Epithelial cell of esophagus (primary cell): ENCODE data around the gene MMAA.
A peak's percentile ranks its signal among the peaks of the same experiment; 100 is the strongest.
"Not testable (repeated sequence)": the region's sequence is repeated elsewhere in the genome, so short reads cannot be mapped to it uniquely, and the experiment has no call there.

Experiments
- DNase-seq: peaks from one replicate; pipeline ENCODE4 v3.0.0; 2010; ENCODE audit warnings: low read depth
- H3K4me3 ChIP-seq: 2 replicates; pipeline ENCODE4 v1.5.1; 2011; ENCODE audit warnings: mild to moderate bottlenecking, low read length, control low read depth
- TF ChIP-seq, protein P1 (sequence below): IDR thresholded peaks from 2 replicates; pipeline ENCODE4 v1.5.1; 2011; ENCODE audit warnings: low read depth, mild to moderate bottlenecking, low read length, control low read depth, inconsistent platforms; ENCODE audit not compliant: insufficient read depth; ENCODE audit errors: missing control alignments

Gene MMAA

DNA sequence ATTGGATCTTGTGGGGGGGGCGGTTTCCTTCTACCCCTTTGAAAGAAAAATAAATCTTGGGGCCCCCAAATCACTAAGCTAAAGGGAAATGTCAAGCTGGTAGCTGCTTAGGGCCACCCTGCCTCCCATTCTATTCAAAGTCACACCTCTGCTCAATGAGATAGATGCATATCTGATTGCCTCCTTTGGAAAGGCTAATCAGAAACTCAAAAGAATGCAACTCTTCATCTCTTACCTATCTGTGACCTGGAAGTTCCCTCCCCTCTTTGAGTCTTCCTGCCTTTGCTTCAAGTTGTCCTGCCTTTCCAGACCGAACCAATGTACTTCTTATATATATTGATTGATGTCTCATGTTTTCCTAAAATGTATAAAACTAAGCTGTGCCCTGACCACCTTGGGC is 67.8 kb downstream of the MMAA start:
- DNase-seq, result no peak
- H3K4me3 ChIP-seq, result no peak overlapping the region
- TF ChIP-seq, protein P1, sequence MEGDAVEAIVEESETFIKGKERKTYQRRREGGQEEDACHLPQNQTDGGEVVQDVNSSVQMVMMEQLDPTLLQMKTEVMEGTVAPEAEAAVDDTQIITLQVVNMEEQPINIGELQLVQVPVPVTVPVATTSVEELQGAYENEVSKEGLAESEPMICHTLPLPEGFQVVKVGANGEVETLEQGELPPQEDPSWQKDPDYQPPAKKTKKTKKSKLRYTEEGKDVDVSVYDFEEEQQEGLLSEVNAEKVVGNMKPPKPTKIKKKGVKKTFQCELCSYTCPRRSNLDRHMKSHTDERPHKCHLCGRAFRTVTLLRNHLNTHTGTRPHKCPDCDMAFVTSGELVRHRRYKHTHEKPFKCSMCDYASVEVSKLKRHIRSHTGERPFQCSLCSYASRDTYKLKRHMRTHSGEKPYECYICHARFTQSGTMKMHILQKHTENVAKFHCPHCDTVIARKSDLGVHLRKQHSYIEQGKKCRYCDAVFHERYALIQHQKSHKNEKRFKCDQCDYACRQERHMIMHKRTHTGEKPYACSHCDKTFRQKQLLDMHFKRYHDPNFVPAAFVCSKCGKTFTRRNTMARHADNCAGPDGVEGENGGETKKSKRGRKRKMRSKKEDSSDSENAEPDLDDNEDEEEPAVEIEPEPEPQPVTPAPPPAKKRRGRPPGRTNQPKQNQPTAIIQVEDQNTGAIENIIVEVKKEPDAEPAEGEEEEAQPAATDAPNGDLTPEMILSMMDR, result no peak

DNA sequence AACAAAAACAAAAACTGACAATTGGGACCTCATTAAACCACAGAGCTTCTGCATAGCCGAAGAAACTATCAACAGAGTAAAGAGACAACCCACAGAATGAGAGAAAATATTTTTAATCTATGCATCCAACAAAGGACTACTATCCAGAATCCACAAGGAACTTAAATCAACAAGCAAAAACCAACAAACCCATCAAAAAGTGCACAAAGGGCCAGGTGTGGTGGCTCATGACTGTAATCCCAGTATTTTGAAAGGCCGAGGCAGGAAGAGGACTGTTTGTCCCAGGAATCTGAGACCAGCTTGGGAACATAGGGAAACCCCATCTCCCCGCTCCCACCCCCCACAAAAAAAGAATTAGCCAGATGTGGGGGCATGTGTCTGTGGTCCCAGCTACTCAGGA is 71.4 kb downstream of the MMAA start:
- TF ChIP-seq, protein P1, result no peak
- H3K4me3 ChIP-seq, result no peak overlapping the region
- no peak for DNase-seq

DNA sequence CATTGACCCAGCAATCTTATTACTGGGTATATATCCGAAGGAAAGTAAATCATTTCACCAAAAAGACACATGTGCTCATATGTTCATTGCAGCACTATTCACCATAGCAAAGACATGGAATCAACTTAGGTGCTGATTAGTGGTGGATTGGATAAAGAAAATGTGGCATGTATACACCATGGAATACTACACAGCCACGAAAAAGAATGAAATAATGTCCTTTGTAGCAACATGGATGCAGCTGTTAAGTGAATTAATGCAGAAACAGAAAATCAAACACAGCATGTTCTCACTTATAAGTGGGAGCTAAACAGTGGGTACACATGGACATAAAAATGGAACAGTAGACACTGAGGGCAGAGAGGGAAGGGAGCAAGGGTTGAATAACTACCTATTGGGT is 72.2 kb downstream of the MMAA start:
- not testable (repeated sequence) for H3K4me3 ChIP-seq, DNase-seq

DNA sequence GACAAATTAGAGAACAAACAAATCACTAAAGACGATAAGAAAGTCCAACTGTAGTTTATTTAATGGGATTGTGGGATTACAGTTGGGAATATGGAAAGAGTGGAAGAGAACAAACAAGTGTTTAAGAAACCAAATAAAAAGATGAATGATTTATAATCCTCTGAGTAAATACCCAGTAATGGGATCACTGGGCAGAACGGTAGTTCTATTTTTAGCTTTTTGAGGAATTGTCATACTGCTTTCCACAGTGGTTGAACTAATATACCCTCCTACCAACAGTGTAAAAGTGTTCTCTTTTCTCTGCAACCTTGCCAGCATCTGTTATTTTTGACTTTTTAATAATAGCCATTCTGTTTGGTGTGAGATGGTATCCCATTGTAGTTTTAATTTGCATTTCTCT is 75.7 kb downstream of the MMAA start:
- no peak overlapping the region for H3K4me3 ChIP-seq
- TF ChIP-seq, protein P1, result no peak
- DNase-seq, result no peak

DNA sequence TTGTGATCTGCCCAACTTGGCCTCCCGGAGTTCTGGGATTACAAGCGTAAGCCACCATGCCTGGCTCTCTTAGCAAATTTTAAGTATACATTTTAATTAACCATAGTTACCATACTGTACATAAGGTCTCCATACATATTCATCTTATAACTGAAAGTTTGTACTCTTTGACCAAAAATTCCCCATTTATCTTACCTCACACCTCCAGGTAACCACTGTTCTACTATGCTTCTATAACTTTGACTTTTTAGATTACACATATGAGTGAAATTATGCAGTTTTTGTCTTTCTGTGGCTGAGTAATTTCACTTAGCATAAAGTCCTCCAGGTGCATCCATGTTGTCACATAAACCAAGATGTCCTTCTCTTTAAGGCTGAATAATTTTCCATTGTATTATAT is 78.1 kb downstream of the MMAA start:
- TF ChIP-seq, protein P1, result no peak
- no peak for DNase-seq
- H3K4me3 ChIP-seq, result no peak overlapping the region

DNA sequence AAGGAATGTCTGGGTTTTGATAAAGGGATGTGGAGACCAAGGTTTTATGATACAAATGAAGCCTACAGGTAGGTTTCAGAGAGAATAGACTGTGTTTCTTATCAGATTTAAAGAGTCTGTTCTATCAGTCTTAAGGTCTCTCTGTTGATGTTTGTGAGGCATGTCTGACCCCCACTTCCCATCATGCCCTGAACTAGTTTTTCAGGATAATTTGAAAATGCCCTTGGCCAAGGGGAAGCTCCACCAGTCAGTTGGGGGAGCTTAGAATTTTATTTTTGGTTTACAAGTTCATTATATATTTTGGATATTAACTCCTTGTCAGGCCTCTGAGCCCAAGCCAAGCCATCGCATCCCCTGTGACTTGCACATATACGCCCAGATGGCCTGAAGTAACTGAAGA is 79.3 kb downstream of the MMAA start:
- H3K4me3 ChIP-seq, result no peak overlapping the region
- DNase-seq, result no peak
- TF ChIP-seq, protein P1, result no peak

DNA sequence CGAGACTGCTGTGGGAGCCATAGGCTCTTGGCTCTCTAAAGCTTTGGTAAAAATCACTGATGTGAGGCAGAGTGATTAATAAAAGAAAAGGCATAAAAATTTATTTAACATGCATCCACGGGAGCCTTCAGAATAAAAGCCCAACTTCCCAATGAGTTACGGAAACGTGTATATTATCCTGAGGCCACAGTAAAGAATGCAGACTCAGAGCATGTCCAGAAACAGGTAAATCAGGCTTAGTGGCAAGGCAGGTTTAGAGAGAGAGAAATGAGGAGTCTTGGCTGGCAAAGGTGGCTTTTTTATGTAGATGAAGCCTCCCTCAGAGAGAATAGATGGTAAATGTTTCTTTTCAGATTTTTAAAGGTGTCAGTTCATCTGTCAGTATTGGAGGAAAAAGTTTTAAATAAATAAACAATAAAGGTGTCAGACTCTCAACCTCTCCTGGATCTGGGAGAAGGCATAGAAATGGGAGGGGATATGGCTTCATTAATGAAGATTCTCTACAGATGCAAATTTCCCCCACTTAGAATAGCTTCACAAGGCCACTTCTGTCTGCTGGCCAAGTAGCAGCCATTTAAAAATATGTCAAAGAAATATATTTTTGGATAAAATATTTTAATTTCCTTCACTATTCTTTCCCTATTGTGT is 84.8 kb downstream of the MMAA start:
- peak; percentile 86 for DNase-seq
- TF ChIP-seq, protein P1, result no peak
- no peak overlapping the region for H3K4me3 ChIP-seq
